Choroid plexus epithelial cell (primary cell): Measurements from ENCODE around the gene THBS2.

Experiments used
- DNase-seq: peaks from one replicate; pipeline ENCODE4 v3.0.0-alpha.2; 2010; ENCODE audit warnings: low read depth
- H3K4me3 ChIP-seq: 2 replicates; pipeline ENCODE4 v1.5.1; 2011; ENCODE audit warnings: low read depth, mild to moderate bottlenecking, control low read depth, low read length, moderate library complexity
- TF ChIP-seq, protein P1 (sequence below): conservative IDR thresholded peaks from 2 replicates; pipeline ENCODE4 v1.5.1; 2011; ENCODE audit warnings: low read depth, mild to moderate bottlenecking, control low read depth, inconsistent platforms, low read length, moderate library complexity

The THBS2 gene

DNA sequence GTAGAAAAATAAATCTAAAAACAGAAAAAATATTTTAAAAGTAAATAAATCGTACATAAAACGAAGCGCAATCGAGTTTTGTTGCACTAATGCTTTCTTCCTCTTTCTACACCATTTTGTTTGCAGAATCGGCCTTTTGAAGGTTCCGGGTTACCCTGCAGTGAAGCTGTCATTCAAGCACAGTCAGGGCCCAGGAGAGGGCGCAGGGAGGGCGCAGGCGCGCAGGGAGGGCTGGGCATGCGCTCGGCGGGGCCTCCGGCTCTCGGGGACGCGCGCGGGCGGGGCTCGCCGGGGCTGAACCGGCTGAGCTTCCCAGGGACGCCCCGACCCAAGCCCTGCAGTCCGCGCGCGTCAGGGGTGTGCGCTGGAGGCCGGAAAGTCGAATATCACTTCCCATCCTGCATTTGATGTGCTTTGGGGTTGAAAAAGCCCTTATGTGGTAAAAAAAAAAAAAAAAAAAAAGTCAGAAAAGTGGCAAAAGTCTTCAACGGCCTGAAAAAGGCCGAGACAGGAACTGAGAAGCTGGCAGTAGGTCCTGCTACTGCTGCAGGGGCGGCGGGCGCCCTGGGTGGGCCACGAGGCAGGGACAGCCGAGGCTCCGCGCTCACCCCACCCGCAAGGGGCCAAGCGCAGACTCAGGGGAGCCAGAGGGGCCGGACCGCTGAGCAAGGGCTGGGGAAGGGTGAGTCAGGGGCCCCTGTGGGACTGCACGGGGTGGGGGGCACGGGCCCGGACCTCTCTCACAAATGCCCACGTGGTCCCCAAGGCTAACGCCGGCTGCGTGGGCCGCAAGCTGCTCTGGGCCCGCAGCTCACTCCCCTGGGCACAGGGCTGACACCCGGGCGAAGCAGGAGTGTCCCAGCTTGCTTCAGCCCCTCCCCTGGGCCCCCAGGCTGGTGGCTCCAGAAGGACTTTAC lies 40.5 kb downstream of the THBS2 start:
- TF ChIP-seq, protein P1, sequence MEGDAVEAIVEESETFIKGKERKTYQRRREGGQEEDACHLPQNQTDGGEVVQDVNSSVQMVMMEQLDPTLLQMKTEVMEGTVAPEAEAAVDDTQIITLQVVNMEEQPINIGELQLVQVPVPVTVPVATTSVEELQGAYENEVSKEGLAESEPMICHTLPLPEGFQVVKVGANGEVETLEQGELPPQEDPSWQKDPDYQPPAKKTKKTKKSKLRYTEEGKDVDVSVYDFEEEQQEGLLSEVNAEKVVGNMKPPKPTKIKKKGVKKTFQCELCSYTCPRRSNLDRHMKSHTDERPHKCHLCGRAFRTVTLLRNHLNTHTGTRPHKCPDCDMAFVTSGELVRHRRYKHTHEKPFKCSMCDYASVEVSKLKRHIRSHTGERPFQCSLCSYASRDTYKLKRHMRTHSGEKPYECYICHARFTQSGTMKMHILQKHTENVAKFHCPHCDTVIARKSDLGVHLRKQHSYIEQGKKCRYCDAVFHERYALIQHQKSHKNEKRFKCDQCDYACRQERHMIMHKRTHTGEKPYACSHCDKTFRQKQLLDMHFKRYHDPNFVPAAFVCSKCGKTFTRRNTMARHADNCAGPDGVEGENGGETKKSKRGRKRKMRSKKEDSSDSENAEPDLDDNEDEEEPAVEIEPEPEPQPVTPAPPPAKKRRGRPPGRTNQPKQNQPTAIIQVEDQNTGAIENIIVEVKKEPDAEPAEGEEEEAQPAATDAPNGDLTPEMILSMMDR = peak; percentile 52
- H3K4me3 ChIP-seq = no peak overlapping the region
- DNase-seq = peak; percentile 93

DNA sequence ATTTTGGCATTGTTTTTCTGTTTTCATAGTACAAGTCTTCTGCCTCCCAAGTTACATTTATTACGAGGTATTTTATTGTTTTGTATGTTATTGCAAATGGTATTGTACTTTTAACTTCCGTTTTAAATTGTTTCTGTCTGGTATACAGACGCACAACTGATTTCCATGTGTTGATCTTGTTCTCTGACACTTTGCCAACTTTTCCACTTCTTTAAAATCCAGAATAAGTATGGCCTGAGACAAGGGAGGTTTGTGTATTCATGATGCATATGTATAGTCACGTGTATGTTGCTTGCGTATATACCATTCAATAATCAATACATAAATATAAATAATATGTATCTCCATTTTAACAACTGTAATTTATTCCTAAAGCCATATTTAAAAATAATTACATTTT lies 41.2 kb downstream of the THBS2 start:
- TF ChIP-seq, protein P1 = no peak
- DNase-seq = peak; percentile 47
- H3K4me3 ChIP-seq = no peak overlapping the region

DNA sequence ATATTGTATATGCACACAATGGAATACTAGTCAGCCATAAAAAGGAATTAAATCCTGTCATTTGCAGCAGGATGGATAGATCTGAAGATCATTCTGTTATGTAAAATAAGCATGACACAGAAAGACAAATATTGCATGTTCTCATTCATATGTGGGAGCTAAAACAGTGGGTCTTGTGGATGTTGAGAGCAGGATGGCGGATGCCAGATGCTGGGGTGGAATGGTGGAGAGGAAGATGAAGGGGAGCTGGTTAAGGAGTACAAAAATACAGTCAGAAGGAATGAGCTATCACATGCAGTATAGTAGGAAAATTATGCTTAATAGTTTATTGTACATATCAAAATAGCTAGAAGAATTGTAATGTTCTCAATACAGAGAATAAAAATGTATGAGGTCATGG lies 41.8 kb downstream of the THBS2 start:
- no peak for DNase-seq
- TF ChIP-seq, protein P1 = no peak
- H3K4me3 ChIP-seq = no peak overlapping the region

DNA sequence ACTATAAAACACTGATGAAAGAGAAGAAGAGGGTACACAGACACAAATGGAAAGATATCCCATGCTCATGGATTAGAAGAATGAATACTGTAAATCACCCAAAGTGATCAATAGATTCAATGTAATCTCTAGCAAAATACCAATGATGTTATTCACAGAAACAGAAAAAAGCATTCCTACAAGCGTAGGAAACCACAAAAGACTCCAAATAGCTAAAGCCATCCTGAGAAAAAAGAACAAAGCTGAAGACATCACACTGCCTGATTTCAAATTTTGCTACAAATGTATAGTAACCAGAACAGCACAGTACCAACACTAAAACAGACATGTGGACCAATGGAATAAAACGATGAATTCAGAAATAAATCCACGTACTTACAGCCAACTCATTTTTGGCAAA lies 43.0 kb downstream of the THBS2 start:
- TF ChIP-seq, protein P1 = no peak
- H3K4me3 ChIP-seq = no peak overlapping the region
- DNase-seq = no peak

DNA sequence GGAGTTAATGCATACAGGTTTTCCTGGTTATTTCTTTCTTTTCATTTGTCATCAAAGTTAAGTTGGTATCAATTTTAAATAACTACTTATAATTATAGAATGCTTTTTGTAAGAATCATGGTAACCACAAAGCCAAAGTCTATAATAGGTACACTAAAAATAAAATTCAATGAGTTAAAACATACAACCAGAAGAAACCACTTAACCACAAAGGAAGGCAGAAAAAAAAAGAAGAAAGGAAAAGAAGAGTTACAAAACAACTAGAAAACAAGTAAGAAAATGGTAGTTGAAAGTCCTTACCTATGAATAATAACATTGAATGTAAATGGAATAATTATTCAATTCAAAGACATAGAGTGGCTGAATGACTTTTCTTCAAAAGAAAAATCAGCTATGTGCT lies 45.6 kb downstream of the THBS2 start:
- no peak for DNase-seq
- TF ChIP-seq, protein P1 = no peak
- H3K4me3 ChIP-seq = no peak overlapping the region

DNA sequence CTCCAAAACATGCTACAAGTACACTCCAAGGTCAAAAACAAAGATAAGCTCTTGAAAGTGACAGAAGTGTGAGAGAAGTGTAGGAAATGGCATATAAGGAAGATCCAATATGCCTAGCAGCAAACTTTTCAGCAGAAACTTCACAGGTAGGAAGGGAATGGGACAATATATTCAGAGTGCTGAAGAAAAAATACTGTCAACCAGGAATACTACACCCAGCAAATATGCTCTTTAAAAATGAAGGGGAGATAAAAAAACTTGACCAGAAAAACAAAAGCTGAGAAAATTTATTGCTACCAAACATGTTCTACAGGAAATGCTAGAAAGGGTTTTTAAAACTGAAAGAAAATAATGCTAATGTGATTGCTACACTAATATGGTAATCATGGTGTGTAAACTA lies 46.2 kb downstream of the THBS2 start:
- no peak for DNase-seq
- TF ChIP-seq, protein P1 = no peak
- no peak overlapping the region for H3K4me3 ChIP-seq
